ENCODE measurements around the gene PRR33.

The PRR33 gene

DNA sequence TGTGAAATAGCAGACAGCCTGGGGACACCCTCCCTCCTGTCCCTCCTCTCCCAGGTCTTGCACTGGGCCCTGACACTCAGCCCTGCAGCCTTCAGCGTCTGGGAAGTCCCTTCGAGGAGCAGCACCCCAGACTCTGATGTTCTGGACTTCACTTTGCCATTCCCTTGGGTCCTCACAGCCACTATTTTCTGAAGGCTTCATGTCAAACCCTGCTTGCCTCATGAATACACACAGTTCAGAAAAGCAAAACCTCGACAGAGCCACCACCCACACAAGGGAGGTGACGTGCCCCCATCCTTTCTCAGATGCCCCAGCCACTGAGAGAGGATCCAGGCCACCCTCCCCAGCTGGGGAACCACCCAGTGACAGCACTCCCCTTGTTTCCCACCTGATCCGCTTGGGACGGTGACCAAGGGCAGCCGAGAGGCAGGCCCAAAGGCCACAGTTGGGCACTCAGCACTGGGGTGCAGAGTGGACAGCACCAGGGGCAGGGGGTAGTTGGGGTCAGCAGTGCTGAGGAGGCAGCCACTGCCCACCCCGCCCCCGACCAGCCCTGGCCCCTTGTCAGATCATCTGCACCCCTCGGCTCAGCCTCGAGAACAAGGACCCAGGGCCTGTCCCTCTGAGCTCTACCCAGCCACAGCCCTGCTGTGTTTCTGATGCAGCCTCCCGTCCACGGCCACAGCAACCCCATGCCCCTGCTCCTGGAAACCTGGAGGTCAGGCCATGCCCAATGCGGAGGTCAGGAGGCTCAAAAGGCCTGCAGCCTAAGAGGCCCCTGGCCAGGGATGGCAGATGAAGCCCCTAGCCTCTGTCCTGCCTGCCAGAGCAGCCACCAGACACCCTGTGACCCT lies 24.7 kb upstream of the PRR33 start:
- no peak for DNase-seq

DNA sequence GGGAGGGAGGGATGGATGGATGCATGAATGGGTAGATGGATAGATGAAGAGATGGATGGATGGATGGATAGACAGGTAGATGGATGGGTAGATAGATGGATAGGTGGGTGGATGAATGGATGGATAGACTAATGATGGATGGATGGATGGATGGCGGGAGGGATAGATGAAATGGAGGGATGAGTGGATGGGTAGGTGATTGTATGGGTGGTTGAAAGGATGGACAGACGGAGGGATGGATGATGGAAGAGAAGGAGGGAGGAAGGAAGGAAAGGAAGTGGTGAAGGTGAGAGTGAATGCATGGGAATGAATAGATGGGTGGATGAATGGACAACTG lies 24.1 kb upstream of the PRR33 start:
- DNase-seq, result no peak

GRCh38 chr11:1913271-1914060 lies 21.8 kb upstream of the PRR33 start:
- DNase-seq, result no peak

DNA sequence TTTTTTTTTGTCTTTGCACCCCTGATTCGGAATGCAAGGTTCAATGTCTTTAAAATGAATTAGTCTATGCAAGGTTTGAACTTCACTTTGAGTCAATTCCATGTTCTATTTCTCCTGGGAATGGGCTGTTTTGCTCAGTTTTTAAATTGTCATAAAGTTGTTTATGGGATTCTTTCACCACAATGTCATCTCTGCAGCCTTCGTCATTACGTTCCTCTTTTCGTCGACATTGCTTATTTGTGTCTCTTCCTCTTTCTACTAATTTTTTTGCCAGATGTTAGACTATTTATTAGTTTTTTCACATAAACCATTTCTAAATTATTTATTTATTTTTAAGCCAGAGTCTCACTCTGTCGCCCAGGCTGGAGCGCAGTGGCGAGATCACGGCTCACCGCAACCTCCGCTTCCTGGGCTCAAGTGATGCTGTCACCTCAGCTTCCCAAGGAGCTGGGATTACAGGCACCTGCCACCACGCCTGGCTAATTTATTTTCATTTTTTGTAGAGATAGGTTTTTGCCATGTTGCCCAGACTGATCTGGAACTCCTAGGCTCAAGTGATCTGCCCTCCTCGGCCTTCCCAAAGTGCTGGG lies 20.7 kb upstream of the PRR33 start:
- DNase-seq, result no peak

GRCh38 chr11:1909524-1909923 lies 17.8 kb upstream of the PRR33 start:
- DNase-seq, result no peak

- no peak for DNase-seq
These were observed 16.9 kb upstream of the PRR33 start for GRCh38 chr11:1908618-1909017.

- no peak for DNase-seq
These were observed 15.1 kb upstream of the PRR33 start for GRCh38 chr11:1906611-1907423.

GRCh38 chr11:1906181-1906580 lies 14.5 kb upstream of the PRR33 start:
- no peak for DNase-seq

GRCh38 chr11:1899686-1900085 lies 8.0 kb upstream of the PRR33 start:
- no peak for DNase-seq

- DNase-seq, result no peak
These were observed 7.4 kb upstream of the PRR33 start for GRCh38 chr11:1899090-1899489.

GRCh38 chr11:1896923-1897322 lies 5.2 kb upstream of the PRR33 start:
- DNase-seq, result no peak

DNA sequence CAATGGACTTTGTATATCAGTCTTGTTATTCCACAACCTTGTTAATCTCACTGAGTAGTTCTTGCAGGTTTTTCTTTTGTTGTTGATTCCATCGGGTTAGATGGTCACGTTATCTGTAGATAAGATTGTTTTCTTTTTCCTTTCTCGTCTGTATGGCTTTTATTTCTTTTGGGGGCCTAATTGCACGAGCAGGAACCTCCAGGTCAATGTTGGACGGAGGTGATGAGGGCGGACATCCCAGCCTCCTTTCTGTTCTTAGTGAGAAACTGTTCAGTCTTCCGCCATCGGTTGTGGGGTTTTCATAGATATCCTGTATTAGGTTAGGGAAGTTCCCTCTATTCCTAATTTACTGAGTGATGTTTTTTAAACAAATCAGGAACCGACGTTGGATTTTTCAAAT lies 4.8 kb upstream of the PRR33 start:
- no peak for DNase-seq

DNA sequence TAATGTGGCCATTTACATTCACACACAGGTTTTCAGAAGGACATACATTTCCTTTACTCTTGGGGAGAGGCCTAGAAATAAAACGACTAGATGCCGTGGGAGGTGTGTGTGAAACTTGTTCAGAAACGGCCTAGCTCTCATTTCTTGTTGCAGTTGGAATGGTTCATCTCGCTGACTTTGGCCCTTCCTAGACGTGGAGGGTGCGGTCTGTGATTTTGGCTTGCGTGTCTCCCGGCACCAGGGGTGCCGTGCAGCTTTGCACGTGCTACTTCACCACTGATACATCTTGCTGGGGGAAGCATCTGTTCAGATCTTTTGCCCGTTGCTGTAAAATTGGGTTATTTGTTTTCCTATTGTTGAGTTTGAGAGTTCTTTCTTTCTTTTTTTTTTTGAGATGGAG lies 3.1 kb upstream of the PRR33 start:
- DNase-seq, result no peak

DNA sequence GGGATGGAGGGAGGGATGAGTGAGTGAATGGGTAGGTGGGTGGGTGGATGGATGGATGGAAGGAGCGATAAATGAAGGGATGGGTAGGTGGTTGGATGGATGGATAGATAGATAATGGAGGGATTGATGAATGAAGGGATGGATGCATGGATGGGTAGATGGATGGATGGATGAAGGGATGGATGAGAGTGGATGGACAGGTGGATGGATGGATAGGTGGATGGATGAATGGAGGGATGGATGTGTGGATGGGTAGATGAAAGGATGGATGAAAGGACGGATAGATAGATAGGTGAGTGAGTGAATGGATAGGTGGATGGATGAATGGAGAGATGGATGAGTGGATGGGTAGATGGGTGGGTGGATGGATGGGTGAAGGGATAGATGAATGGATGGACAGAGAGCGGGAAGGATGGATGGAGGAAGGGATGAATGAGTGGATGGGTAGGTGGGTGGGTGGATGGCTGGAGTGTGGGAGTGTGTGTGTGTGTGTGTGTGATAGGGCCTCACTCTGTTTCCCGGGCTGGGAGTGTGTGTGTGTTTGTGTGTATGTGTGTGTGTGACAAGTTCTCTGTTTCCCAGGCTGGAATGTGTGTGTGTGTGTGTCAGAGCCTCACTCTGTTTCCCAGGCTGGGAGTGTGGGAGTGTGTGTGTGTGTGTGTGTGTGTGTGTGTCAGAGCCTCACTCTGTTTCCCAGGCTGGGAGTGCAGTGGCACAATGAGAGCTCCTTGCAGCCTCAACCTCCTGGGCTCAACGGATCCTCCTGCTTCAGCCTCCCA lies 2.1 kb upstream of the PRR33 start:
- DNase-seq, result no peak

- DNase-seq, result no peak
These were observed 863 bp upstream of the PRR33 start for GRCh38 chr11:1892558-1892957.

DNA sequence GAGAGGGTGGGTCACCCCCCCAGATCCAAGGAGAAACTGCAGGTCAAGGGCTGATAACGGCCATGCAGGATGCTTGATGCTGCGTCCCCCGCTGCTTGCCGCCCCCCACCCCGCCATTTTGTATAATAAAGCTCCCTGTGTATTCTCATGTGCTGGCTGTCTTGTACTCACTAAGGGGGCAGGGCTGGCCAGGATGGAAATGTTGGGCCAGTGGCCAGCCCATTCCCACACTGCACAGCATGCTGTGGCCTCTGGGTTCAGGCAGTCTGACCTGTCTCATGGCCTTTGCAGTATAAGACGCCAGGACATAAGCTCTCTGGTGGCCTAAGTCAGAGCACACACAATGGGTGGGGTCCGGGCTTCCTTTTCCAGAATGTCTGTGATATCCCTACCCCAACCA lies 421 bp upstream of the PRR33 start:
- DNase-seq, result no peak

GRCh38 chr11:1890856-1891830 lies 552 bp downstream of the PRR33 start:
- no peak for DNase-seq

GRCh38 chr11:1889941-1890855 lies 1.5 kb downstream of the PRR33 start:
- no peak for DNase-seq

- no peak for DNase-seq
These were observed 2.3 kb downstream of the PRR33 start for GRCh38 chr11:1889224-1889930.
